Measurements from ENCODE around the gene TDRD12. TPM values are rescaled to one million over a fixed set of nuclear protein-coding genes. Genes with fewer than 3 reads are reported as not detected.

TDRD12 gene
- total and polyA plus RNA-seq, 2 donors (not counting 3 experiments of a cell fraction or from before 2014, with no cell fraction given): 0.03 to 0.09 TPM

DNA sequence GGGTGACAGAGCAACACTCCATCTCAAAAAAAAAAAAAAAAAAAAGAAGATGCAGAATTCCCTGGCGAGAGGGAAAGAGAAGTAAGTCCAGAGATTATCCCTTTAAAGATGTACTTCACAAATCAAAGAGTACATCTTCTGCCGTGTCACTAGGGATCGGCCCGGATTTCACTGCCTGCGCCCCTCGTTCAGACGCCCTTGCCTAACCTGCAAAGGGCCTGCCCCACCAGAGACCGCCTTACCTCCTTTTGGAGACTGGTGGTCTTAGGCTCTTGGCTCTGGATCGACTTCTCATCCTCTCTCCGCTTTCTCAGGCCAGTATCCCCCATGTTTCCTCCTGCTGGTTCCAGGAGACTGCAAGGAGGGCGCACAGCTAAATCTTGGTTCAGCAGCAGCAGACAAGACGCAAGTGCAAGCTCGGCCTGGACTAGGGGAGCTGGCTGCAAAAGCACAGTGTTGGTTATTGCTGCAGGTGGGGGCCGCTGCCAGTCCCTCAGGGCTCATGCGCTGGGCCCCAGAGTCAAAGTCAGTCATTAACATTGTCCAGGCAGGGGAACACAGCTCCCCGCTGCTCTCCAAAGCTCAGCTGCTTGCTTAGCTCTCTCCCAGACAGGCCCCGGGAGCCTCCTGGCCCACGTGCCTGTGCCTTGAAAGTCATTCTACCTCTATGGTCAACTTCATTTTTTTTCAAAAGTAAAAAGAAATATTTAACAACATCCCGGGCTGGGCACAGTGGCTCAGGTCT, 148.8 kb downstream of the TDRD12 start:
- Histone ChIP-seq H2AFZ (ENCODE audit: low read depth, low read length) (no peak overlapping the region), H3K79me2 (ENCODE audit: control insufficient read depth, insufficient read depth, low read length) (no peaks in the 10 kb centered on the region), H3K9me1 (replicated peaks; ENCODE audit: control insufficient read depth, extremely low read depth, insufficient read depth, low read length) (no peaks in the 10 kb centered on the region), H3K9ac (replicated peaks; ENCODE audit: extremely low read depth, insufficient read depth, low read length) (no peak overlapping the region), H3K4me2 (ENCODE audit: insufficient read depth, low read length) (no peak overlapping the region), H3K4me3 (replicated peaks in 1 of 3; ENCODE audit: insufficient read depth in 1 of 3, low read depth in 1 of 3, low read length in 3 of 3) (no peak overlapping the region), H3K27me3 (ENCODE audit: control insufficient read depth in 2 of 2, insufficient read depth in 2 of 2, low read length in 2 of 2) (no peaks in the 10 kb centered on the region), H3K27ac (ENCODE audit: insufficient read depth, low read depth, low read length) (no peak overlapping the region), H3K36me3 (ENCODE audit: control insufficient read depth in 2 of 2, extremely low read depth in 1 of 2, insufficient read depth in 2 of 2, low read length in 2 of 2) (no peaks in the 10 kb centered on the region), H3K4me1 (ENCODE audit: control insufficient read depth, extremely low read depth, insufficient read depth, low read length) (no peaks in the 10 kb centered on the region), H4K20me1 (replicated peaks; ENCODE audit: control insufficient read depth, extremely low read depth, insufficient read depth, low read length) (no peaks in the 10 kb centered on the region), H3K9me3 (replicated peaks; ENCODE audit: control insufficient read depth, insufficient read depth, low read length) (no peaks in the 10 kb centered on the region)
- POLR2A ChIA-PET: no interaction called here
- intact Hi-C loops (cut with micrococcal nuclease): no loop called here
- BruUV-seq (replicated peaks): no TSS peak
- TF ChIP-seq MYC (IDR thresholded peaks at IDR 0.05; ENCODE audit: low read depth, low read length) (no peak), CTCF (IDR thresholded peaks at IDR 0.05; ENCODE audit: extremely low read depth in 1 of 2, insufficient read depth in 1 of 2, low read depth in 1 of 2, low read length in 2 of 2) (no peak), JUN (IDR thresholded peaks at IDR 0.05; ENCODE audit: borderline replicate concordance, insufficient read depth, insufficient read length, low read depth) (no peak)
- FAIRE-seq: no peak
- CTCF ChIA-PET: no interaction called here
- no peak for DNase-seq (ENCODE audit: low read depth, low spot score)
- dilution Hi-C loops (cut with MboI; ENCODE audit: extremely low pct_ligation_motif_present, low sequenced_read_pairs): no loop called here

GRCh38 chr19:32869369-32869965, 149.9 kb downstream of the TDRD12 start, which contains the start of gene SLC7A9:
Gene SLC7A9, minus strand, starts transcription at chr19:32869767. Its CDS starts 1,233 bp downstream, at chr19:32868534.
- intact Hi-C loops (cut with micrococcal nuclease): no loop called here

More at GRCh38 chr19:32869369-32869965, 149.9 kb downstream of the TDRD12 start, which contains the start of gene SLC7A9:
- H3K27ac ChIP-seq (ENCODE audit: insufficient read depth, low read depth, low read length): no peak within 1 kb of the TSS
- no peaks in the 10 kb centered on the region for H3K4me1 ChIP-seq (ENCODE audit: control insufficient read depth, extremely low read depth, insufficient read depth, low read length)
- H3K27me3 ChIP-seq (ENCODE audit: control insufficient read depth in 2 of 2, insufficient read depth in 2 of 2, low read length in 2 of 2): no peaks in the 10 kb centered on the region
- no peak within 1 kb of the TSS for H2AFZ ChIP-seq (ENCODE audit: low read depth, low read length)
- no peak within 1 kb of the TSS for H3K9ac ChIP-seq (replicated peaks; ENCODE audit: extremely low read depth, insufficient read depth, low read length)
- ChIA-PET CTCF (no interaction called here), POLR2A (no interaction called here)
- H4K20me1 ChIP-seq (replicated peaks; ENCODE audit: control insufficient read depth, extremely low read depth, insufficient read depth, low read length): no peaks in the 10 kb centered on the region
- no peaks in the 10 kb centered on the region for H3K9me1 ChIP-seq (replicated peaks; ENCODE audit: control insufficient read depth, extremely low read depth, insufficient read depth, low read length)
- no peak for DNase-seq (ENCODE audit: low read depth, low spot score)
- dilution Hi-C loops (cut with MboI; ENCODE audit: extremely low pct_ligation_motif_present, low sequenced_read_pairs): no loop called here
- H3K79me2 ChIP-seq (ENCODE audit: control insufficient read depth, insufficient read depth, low read length): no peaks in the 10 kb centered on the region
- no peak within 1 kb of the TSS for H3K4me3 ChIP-seq (replicated peaks in 1 of 3; ENCODE audit: insufficient read depth in 1 of 3, low read depth in 1 of 3, low read length in 3 of 3)
- TF ChIP-seq MYC (IDR thresholded peaks at IDR 0.05; ENCODE audit: low read depth, low read length): no peak
- TF ChIP-seq POLR2AphosphoS5 (IDR thresholded peaks at IDR 0.05; ENCODE audit: insufficient read depth, low read depth, low read length): no peak
- no peak for TF ChIP-seq FOS (IDR thresholded peaks at IDR 0.05; ENCODE audit: borderline replicate concordance, insufficient read depth, low read length)
- TF ChIP-seq POLR2A (IDR thresholded peaks at IDR 0.05; ENCODE audit: low read depth, low read length): no peak
- TF ChIP-seq, protein P1, sequence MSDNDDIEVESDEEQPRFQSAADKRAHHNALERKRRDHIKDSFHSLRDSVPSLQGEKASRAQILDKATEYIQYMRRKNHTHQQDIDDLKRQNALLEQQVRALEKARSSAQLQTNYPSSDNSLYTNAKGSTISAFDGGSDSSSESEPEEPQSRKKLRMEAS (IDR thresholded peaks at IDR 0.05; ENCODE audit: insufficient read depth, insufficient read length): no peak
- TF ChIP-seq EZH2 (IDR thresholded peaks at IDR 0.05; ENCODE audit: borderline replicate concordance, low read depth, low read length, severe bottlenecking): no peak
- TF ChIP-seq CTCF (IDR thresholded peaks at IDR 0.05; ENCODE audit: extremely low read depth in 1 of 2, insufficient read depth in 1 of 2, low read depth in 1 of 2, low read length in 2 of 2): no peak
- no peak for TF ChIP-seq GATA2 (IDR thresholded peaks at IDR 0.05; ENCODE audit: insufficient read depth, insufficient read length, low read depth, low read length)
- TF ChIP-seq JUN (IDR thresholded peaks at IDR 0.05; ENCODE audit: borderline replicate concordance, insufficient read depth, insufficient read length, low read depth): no peak
- H3K36me3 ChIP-seq (ENCODE audit: control insufficient read depth in 2 of 2, extremely low read depth in 1 of 2, insufficient read depth in 2 of 2, low read length in 2 of 2): no peaks in the 10 kb centered on the region
- no peaks in the 10 kb centered on the region for H3K9me3 ChIP-seq (replicated peaks; ENCODE audit: control insufficient read depth, insufficient read depth, low read length)
- FAIRE-seq: no peak
- no TSS peak for BruUV-seq (replicated peaks)
- H3K4me2 ChIP-seq (ENCODE audit: insufficient read depth, low read length): no peak within 1 kb of the TSS
